ENCODE data around the gene RS1.

DNA sequence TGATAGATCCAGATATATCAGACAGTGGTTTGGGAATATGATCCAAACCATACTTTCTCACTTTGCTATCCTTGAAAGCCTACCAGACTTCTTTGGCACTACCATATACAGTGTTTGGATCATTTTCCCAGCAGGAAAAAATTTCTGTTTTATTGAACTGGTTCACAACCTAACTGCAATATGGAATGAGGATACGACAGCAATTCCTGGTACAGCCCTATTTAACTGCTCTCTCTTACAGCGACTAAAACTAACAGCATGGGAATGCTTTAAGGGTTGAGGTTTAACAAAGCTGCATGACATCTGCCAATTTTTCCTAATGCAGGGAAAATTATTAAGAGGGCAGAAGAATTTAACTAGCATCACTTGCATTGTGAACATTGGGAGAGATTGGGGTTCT is 47.3 kb downstream of the RS1 start:
- no peak for TF ChIP-seq POLR2A (IDR thresholded peaks at IDR 0.05)
- TF ChIP-seq, protein P1, sequence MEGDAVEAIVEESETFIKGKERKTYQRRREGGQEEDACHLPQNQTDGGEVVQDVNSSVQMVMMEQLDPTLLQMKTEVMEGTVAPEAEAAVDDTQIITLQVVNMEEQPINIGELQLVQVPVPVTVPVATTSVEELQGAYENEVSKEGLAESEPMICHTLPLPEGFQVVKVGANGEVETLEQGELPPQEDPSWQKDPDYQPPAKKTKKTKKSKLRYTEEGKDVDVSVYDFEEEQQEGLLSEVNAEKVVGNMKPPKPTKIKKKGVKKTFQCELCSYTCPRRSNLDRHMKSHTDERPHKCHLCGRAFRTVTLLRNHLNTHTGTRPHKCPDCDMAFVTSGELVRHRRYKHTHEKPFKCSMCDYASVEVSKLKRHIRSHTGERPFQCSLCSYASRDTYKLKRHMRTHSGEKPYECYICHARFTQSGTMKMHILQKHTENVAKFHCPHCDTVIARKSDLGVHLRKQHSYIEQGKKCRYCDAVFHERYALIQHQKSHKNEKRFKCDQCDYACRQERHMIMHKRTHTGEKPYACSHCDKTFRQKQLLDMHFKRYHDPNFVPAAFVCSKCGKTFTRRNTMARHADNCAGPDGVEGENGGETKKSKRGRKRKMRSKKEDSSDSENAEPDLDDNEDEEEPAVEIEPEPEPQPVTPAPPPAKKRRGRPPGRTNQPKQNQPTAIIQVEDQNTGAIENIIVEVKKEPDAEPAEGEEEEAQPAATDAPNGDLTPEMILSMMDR (IDR thresholded peaks at IDR 0.05) = no peak

Data from right lobe of liver (tissue), 4 donors.